Measurements from ENCODE around the gene CHRD. TPM values are rescaled to one million over a fixed set of nuclear protein-coding genes. Genes with fewer than 3 reads are reported as not detected.

Gene CHRD
- total RNA-seq (0.24 TPM), polyA plus RNA-seq (2.5 TPM)
- long read RNA-seq, donor 1, result 0 reads
- long read RNA-seq, donor 2, result 0 reads
- long read RNA-seq, donor 3, result 0 reads
- long read RNA-seq, donor 4, result 0 reads
- long read RNA-seq, donor 5, result 0 reads
- long read RNA-seq, donor 6, result 0 reads
- long read RNA-seq, donor 7, result 0 reads
- long read RNA-seq, donor 8, result 0 reads
- long read RNA-seq, donor 9, result 0 reads
- long read RNA-seq, donor 10, result 0 reads

GRCh38 chr3:184379358-184380184 lies at the start of gene CHRD:
Gene CHRD, plus strand, starts transcription at chr3:184380054. Its CDS starts 265 bp downstream, at chr3:184380319.
- no peak within 1 kb of the TSS for H3K27ac ChIP-seq (ENCODE audit: low read depth in 1 of 2, low read length in 1 of 2)
- 28% methylated on average over 65 of the region's 71 CpGs for WGBS
- H3K4me1 ChIP-seq (ENCODE audit: control insufficient read depth in 2 of 2, insufficient read depth in 2 of 2, low read length in 2 of 2), result peaks cover 3 to 18% of the 10 kb centered on the region in 2 donors
- peak within 1 kb of the TSS in 1 of 2 donors; percentile 49 for H3K4me3 ChIP-seq (ENCODE audit: low read length in 2 of 2)
- no peaks in the 10 kb centered on the region for H3K36me3 ChIP-seq (ENCODE audit: control insufficient read depth in 2 of 2, insufficient read depth in 2 of 2, low read length in 1 of 2)
- no peaks in the 10 kb centered on the region for H3K9me3 ChIP-seq (ENCODE audit: control insufficient read depth in 2 of 2, insufficient read depth in 1 of 2, low read length in 1 of 2)
- H3K27me3 ChIP-seq (ENCODE audit: control insufficient read depth in 2 of 2, insufficient read depth in 1 of 2, low read length in 1 of 2), result peaks cover 60 to 79% of the 10 kb centered on the region in 2 donors
- DNase-seq (ENCODE audit: low read depth in 6 of 9, low spot score in 9 of 9), result no peak

GRCh38 chr3:184332370-184333090 lies 47.3 kb upstream of the CHRD start:
- 97% methylated on average over 10 of the region's 10 CpGs for WGBS
- Histone ChIP-seq H3K4me1 (ENCODE audit: control insufficient read depth in 2 of 2, insufficient read depth in 2 of 2, low read length in 2 of 2) (peaks cover 9 to 18% of the 10 kb centered on the region in 2 donors), H3K36me3 (ENCODE audit: control insufficient read depth in 2 of 2, insufficient read depth in 2 of 2, low read length in 1 of 2) (peaks cover 54 to 73% of the 10 kb centered on the region in 2 donors)

GRCh38 chr3:184333190-184333589 lies 46.7 kb upstream of the CHRD start:
- H3K9me3 ChIP-seq (ENCODE audit: control insufficient read depth in 2 of 2, insufficient read depth in 1 of 2, low read length in 1 of 2), result no peaks in the 10 kb centered on the region
- no peak overlapping the region for H3K4me3 ChIP-seq (ENCODE audit: low read length in 2 of 2)
- 98% methylated on average over 6 of the region's 6 CpGs for WGBS
- peaks cover 48 to 66% of the 10 kb centered on the region in 2 donors for H3K36me3 ChIP-seq (ENCODE audit: control insufficient read depth in 2 of 2, insufficient read depth in 2 of 2, low read length in 1 of 2)
- H3K27ac ChIP-seq (ENCODE audit: low read depth in 1 of 2, low read length in 1 of 2), result no peak overlapping the region
- H3K4me1 ChIP-seq (ENCODE audit: control insufficient read depth in 2 of 2, insufficient read depth in 2 of 2, low read length in 2 of 2), result peaks cover 9 to 20% of the 10 kb centered on the region in 2 donors
- DNase-seq (ENCODE audit: low read depth in 6 of 9, low spot score in 9 of 9), result no peak
- H3K27me3 ChIP-seq (ENCODE audit: control insufficient read depth in 2 of 2, insufficient read depth in 1 of 2, low read length in 1 of 2), result peaks cover 0 to 22% of the 10 kb centered on the region in 2 donors

More at GRCh38 chr3:184332370-184333090, 47.3 kb upstream of the CHRD start:
- peaks cover 0 to 15% of the 10 kb centered on the region in 2 donors for H3K27me3 ChIP-seq (ENCODE audit: control insufficient read depth in 2 of 2, insufficient read depth in 1 of 2, low read length in 1 of 2)
- H3K9me3 ChIP-seq (ENCODE audit: control insufficient read depth in 2 of 2, insufficient read depth in 1 of 2, low read length in 1 of 2), result no peaks in the 10 kb centered on the region
- no peak for DNase-seq (ENCODE audit: low read depth in 6 of 9, low spot score in 9 of 9)
- no peak overlapping the region for H3K4me3 ChIP-seq (ENCODE audit: low read length in 2 of 2)
- no peak overlapping the region for H3K27ac ChIP-seq (ENCODE audit: low read depth in 1 of 2, low read length in 1 of 2)

- peaks cover 9 to 25% of the 10 kb centered on the region in 2 donors for H3K4me1 ChIP-seq (ENCODE audit: control insufficient read depth in 2 of 2, insufficient read depth in 2 of 2, low read length in 2 of 2)
These were observed 46.2 kb upstream of the CHRD start for GRCh38 chr3:184333700-184334099.

GRCh38 chr3:184334470-184335158 lies 45.2 kb upstream of the CHRD start:
- Histone ChIP-seq H3K36me3 (ENCODE audit: control insufficient read depth in 2 of 2, insufficient read depth in 2 of 2, low read length in 1 of 2) (peaks cover 38 to 52% of the 10 kb centered on the region in 2 donors), H3K4me3 (ENCODE audit: low read length in 2 of 2) (no peak overlapping the region), H3K9me3 (ENCODE audit: control insufficient read depth in 2 of 2, insufficient read depth in 1 of 2, low read length in 1 of 2) (no peaks in the 10 kb centered on the region), H3K27me3 (ENCODE audit: control insufficient read depth in 2 of 2, insufficient read depth in 1 of 2, low read length in 1 of 2) (peaks cover 0 to 36% of the 10 kb centered on the region in 2 donors), H3K27ac (ENCODE audit: low read depth in 1 of 2, low read length in 1 of 2) (no peak overlapping the region), H3K4me1 (ENCODE audit: control insufficient read depth in 2 of 2, insufficient read depth in 2 of 2, low read length in 2 of 2) (peaks cover 9 to 29% of the 10 kb centered on the region in 2 donors)
- 96% methylated on average over 15 of the region's 15 CpGs for WGBS
- no peak for DNase-seq (ENCODE audit: low read depth in 6 of 9, low spot score in 9 of 9)

More at GRCh38 chr3:184333700-184334099, 46.2 kb upstream of the CHRD start:
- Histone ChIP-seq H3K27ac (ENCODE audit: low read depth in 1 of 2, low read length in 1 of 2) (no peak overlapping the region), H3K36me3 (ENCODE audit: control insufficient read depth in 2 of 2, insufficient read depth in 2 of 2, low read length in 1 of 2) (peaks cover 43 to 61% of the 10 kb centered on the region in 2 donors), H3K27me3 (ENCODE audit: control insufficient read depth in 2 of 2, insufficient read depth in 1 of 2, low read length in 1 of 2) (peaks cover 0 to 27% of the 10 kb centered on the region in 2 donors), H3K9me3 (ENCODE audit: control insufficient read depth in 2 of 2, insufficient read depth in 1 of 2, low read length in 1 of 2) (no peaks in the 10 kb centered on the region), H3K4me3 (ENCODE audit: low read length in 2 of 2) (no peak overlapping the region)
- 81% methylated on average over 3 of the region's 3 CpGs for whole genome bisulfite sequencing
- no peak for DNase-seq (ENCODE audit: low read depth in 6 of 9, low spot score in 9 of 9)

- peaks cover 9 to 29% of the 10 kb centered on the region in 2 donors for H3K4me1 ChIP-seq (ENCODE audit: control insufficient read depth in 2 of 2, insufficient read depth in 2 of 2, low read length in 2 of 2)
These were observed 44.6 kb upstream of the CHRD start for GRCh38 chr3:184335291-184335660.

GRCh38 chr3:184335661-184336546 lies 44.0 kb upstream of the CHRD start:
- H3K27ac ChIP-seq (ENCODE audit: low read depth in 1 of 2, low read length in 1 of 2), result peak overlapping the region; percentile 84 to 93
- DNase-seq (ENCODE audit: low read depth in 6 of 9, low spot score in 9 of 9), result peak; percentile 37 to 87 (median 73)
- peaks cover 35 to 42% of the 10 kb centered on the region in 2 donors for H3K36me3 ChIP-seq (ENCODE audit: control insufficient read depth in 2 of 2, insufficient read depth in 2 of 2, low read length in 1 of 2)
- H3K27me3 ChIP-seq (ENCODE audit: control insufficient read depth in 2 of 2, insufficient read depth in 1 of 2, low read length in 1 of 2), result peaks cover 0 to 37% of the 10 kb centered on the region in 2 donors
- H3K4me3 ChIP-seq (ENCODE audit: low read length in 2 of 2), result peak overlapping the region; percentile 60 to 91
- peaks cover 9 to 29% of the 10 kb centered on the region in 2 donors for H3K4me1 ChIP-seq (ENCODE audit: control insufficient read depth in 2 of 2, insufficient read depth in 2 of 2, low read length in 2 of 2)
- no peaks in the 10 kb centered on the region for H3K9me3 ChIP-seq (ENCODE audit: control insufficient read depth in 2 of 2, insufficient read depth in 1 of 2, low read length in 1 of 2)
- WGBS, result 2% methylated on average over 77 of the region's 77 CpGs

More at GRCh38 chr3:184335291-184335660, 44.6 kb upstream of the CHRD start:
- DNase-seq (ENCODE audit: low read depth in 6 of 9, low spot score in 9 of 9), result no peak
- peaks cover 38 to 47% of the 10 kb centered on the region in 2 donors for H3K36me3 ChIP-seq (ENCODE audit: control insufficient read depth in 2 of 2, insufficient read depth in 2 of 2, low read length in 1 of 2)
- peak overlapping the region; percentile 84 to 93 for H3K27ac ChIP-seq (ENCODE audit: low read depth in 1 of 2, low read length in 1 of 2)
- WGBS, result 82% methylated on average over 4 of the region's 4 CpGs
- H3K27me3 ChIP-seq (ENCODE audit: control insufficient read depth in 2 of 2, insufficient read depth in 1 of 2, low read length in 1 of 2), result peaks cover 0 to 37% of the 10 kb centered on the region in 2 donors
- peak overlapping the region; percentile 60 to 91 for H3K4me3 ChIP-seq (ENCODE audit: low read length in 2 of 2)
- no peaks in the 10 kb centered on the region for H3K9me3 ChIP-seq (ENCODE audit: control insufficient read depth in 2 of 2, insufficient read depth in 1 of 2, low read length in 1 of 2)
